NB4 (cell line): ENCODE results near the gene RSBN1.

Experiments
- CTCF ChIP-seq: IDR thresholded peaks from one replicate; pipeline ENCODE4 v1.5.1; 2012; ENCODE audit warnings: low read depth, low read length
- POLR2A ChIP-seq: IDR thresholded peaks from 2 replicates; pipeline ENCODE4 v1.6.1; 2011; ENCODE audit warnings: mild to moderate bottlenecking; ENCODE audit not compliant: insufficient read length; ENCODE audit errors: extremely low read depth

GRCh38 chr1:113792471-113792870, 19.8 kb downstream of the RSBN1 start:
- no peak for TF ChIP-seq CTCF
- no peak for TF ChIP-seq POLR2A
